ENCODE measurements around the gene COL8A1. TPM values are rescaled to one million over a fixed set of nuclear protein-coding genes. Genes with fewer than 3 reads are reported as not detected.

The COL8A1 gene
- total RNA-seq, 1 donor from 2014 or later: not detected

DNA sequence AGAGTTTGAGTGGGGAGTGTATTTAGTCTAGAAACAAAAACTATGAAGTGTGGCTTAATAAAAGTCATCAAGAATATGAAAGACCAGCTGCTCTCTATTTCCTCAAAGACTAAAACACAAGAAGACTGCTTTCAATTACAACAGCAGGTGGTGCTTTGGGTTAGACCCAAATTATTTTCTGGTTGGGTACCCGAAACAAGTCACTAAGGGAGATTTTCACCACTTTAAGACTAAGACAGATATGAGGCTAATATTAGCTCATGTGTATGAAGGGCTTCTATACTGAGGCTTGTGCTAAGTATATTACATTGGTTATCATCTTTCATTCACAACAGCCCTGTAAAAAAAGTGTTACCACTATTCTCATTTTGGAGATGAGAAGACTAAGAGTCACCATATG is 43.1 kb downstream of the COL8A1 start:
- Mint-ChIP-seq H3K36me3 (ENCODE audit: insufficient read depth) (no peaks in the 10 kb centered on the region), H3K9me3 (ENCODE audit: low read depth) (no peaks in the 10 kb centered on the region), H3K4me3 (ENCODE audit: low read depth) (no peak overlapping the region), H3K27ac (no peak overlapping the region), H3K4me1 (ENCODE audit: low read depth) (no peaks in the 10 kb centered on the region), H3K27me3 (no peaks in the 10 kb centered on the region)
- TF ChIP-seq, protein P1, sequence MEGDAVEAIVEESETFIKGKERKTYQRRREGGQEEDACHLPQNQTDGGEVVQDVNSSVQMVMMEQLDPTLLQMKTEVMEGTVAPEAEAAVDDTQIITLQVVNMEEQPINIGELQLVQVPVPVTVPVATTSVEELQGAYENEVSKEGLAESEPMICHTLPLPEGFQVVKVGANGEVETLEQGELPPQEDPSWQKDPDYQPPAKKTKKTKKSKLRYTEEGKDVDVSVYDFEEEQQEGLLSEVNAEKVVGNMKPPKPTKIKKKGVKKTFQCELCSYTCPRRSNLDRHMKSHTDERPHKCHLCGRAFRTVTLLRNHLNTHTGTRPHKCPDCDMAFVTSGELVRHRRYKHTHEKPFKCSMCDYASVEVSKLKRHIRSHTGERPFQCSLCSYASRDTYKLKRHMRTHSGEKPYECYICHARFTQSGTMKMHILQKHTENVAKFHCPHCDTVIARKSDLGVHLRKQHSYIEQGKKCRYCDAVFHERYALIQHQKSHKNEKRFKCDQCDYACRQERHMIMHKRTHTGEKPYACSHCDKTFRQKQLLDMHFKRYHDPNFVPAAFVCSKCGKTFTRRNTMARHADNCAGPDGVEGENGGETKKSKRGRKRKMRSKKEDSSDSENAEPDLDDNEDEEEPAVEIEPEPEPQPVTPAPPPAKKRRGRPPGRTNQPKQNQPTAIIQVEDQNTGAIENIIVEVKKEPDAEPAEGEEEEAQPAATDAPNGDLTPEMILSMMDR (IDR thresholded peaks at IDR 0.05; ENCODE audit: unreplicated experiment): no peak
- DNase-seq (ENCODE audit: low spot score, unreplicated experiment): no peak

DNA sequence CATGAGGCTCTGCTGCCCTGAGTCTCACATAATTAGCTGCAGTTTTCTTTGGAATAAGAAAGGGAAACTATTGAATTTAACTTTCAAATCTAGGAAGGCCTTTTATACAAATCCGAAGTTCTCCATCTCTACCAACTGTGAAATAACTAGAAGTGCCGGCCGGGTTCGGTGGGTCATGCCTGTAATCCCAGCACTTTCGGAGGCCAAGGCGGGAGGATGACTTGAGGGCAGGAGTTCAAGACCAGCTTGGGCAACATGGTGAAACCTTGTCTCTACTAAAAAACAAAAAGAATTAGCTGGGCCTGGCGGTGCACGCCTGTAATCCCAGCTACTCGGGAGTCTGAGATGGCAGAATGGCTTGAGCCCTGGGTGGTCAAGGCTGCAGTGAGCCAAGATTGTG is 43.6 kb downstream of the COL8A1 start:
- Mint-ChIP-seq H3K4me1 (ENCODE audit: low read depth) (no peaks in the 10 kb centered on the region), H3K27ac (no peak overlapping the region), H3K9me3 (ENCODE audit: low read depth) (no peaks in the 10 kb centered on the region), H3K36me3 (ENCODE audit: insufficient read depth) (no peaks in the 10 kb centered on the region), H3K27me3 (no peaks in the 10 kb centered on the region), H3K4me3 (ENCODE audit: low read depth) (no peak overlapping the region)
- TF ChIP-seq, protein P1 (IDR thresholded peaks at IDR 0.05; ENCODE audit: unreplicated experiment): no peak
- DNase-seq (ENCODE audit: low spot score, unreplicated experiment): no peak

DNA sequence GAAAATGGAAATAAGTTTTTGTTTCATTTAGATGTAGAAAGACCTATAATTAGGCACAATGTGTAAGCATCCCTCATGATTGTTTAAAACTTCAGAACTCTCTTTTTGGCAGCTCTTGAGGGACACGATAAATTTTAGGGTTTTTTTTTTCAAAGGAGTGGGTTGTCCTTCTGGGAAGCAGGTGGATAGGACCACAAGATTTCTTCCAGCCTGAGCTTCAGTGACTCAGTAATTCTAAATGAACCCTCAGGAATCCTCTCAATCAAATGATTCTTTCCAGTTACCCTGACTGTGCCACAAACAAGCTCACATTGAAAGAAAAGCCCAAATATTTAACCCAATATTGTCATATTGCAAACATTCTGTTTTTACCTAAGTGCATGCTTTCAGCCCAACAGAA is 45.1 kb downstream of the COL8A1 start:
- TF ChIP-seq, protein P1 (IDR thresholded peaks at IDR 0.05; ENCODE audit: unreplicated experiment): no peak
- no peak overlapping the region for H3K4me3 Mint-ChIP-seq (ENCODE audit: low read depth)
- no peaks in the 10 kb centered on the region for H3K4me1 Mint-ChIP-seq (ENCODE audit: low read depth)
- H3K27ac Mint-ChIP-seq: no peak overlapping the region
- H3K36me3 Mint-ChIP-seq (ENCODE audit: insufficient read depth): no peaks in the 10 kb centered on the region
- no peaks in the 10 kb centered on the region for H3K9me3 Mint-ChIP-seq (ENCODE audit: low read depth)
- no peak for DNase-seq (ENCODE audit: low spot score, unreplicated experiment)
- H3K27me3 Mint-ChIP-seq: no peaks in the 10 kb centered on the region

DNA sequence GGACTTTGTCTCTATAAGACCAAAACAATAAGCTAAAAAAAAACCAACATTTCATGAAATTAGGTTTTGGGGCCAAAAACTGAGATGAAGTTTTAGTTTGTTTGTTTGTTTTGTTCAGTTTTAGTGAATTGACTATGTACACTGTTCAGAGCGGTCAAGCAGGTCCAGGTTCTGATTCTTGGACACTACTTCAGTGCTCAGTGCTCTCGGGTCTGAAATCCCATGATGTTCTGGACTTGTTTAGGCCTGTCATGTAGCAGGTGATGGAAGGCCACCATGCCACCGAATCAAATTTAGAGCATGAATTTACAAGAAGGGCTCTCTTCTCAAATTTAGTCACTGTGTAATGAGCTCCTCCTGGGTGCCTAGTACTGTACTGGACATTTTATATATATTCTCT is 45.5 kb downstream of the COL8A1 start:
- Mint-ChIP-seq H3K27me3 (no peaks in the 10 kb centered on the region), H3K27ac (no peak overlapping the region), H3K4me3 (ENCODE audit: low read depth) (no peak overlapping the region), H3K9me3 (ENCODE audit: low read depth) (no peaks in the 10 kb centered on the region), H3K4me1 (ENCODE audit: low read depth) (no peaks in the 10 kb centered on the region), H3K36me3 (ENCODE audit: insufficient read depth) (no peaks in the 10 kb centered on the region)
- TF ChIP-seq, protein P1 (IDR thresholded peaks at IDR 0.05; ENCODE audit: unreplicated experiment): no peak
- DNase-seq (ENCODE audit: low spot score, unreplicated experiment): no peak

DNA sequence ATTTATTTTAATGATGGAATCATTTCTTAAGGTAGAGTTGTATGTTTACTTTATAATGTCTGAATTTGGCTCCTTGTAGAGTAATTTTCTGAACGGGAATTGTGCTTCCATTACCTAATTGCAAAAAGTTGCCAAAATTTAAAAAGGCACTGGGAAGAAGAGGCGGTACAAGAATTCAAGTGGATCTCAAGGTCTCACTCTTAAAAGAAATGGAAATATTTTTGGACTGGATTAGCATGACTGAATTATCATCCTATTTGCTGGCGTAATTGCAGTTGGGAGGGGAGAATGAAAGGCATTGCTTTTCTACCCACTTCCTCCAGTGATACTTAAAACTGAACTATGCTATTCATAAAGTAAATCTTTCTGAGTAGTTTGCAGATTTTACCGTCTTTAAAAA is 46.2 kb downstream of the COL8A1 start:
- DNase-seq (ENCODE audit: low spot score, unreplicated experiment): no peak
- Mint-ChIP-seq H3K27me3 (no peaks in the 10 kb centered on the region), H3K4me3 (ENCODE audit: low read depth) (no peak overlapping the region), H3K4me1 (ENCODE audit: low read depth) (peaks cover 1% of the 10 kb centered on the region), H3K9me3 (ENCODE audit: low read depth) (no peaks in the 10 kb centered on the region), H3K36me3 (ENCODE audit: insufficient read depth) (no peaks in the 10 kb centered on the region), H3K27ac (no peak overlapping the region)
- TF ChIP-seq, protein P1 (IDR thresholded peaks at IDR 0.05; ENCODE audit: unreplicated experiment): no peak
